SK-N-SH treated with all-trans-retinoic acid at 6 μM for 48 hours (cell line): ENCODE data around the gene APOH.

Experiments used
- ATAC-seq: fragments of 200-7000 bp; cut with Tn5 transposase; 3 replicates; pipeline ENCODE4 v1.9.1; 2020; ENCODE audit warnings: mild to moderate bottlenecking, moderate library complexity
- ARNTL ChIP-seq: fragments of 450-650 bp; formaldehyde crosslinking; IDR thresholded peaks from 2 replicates; pipeline ENCODE4 v1.5.0; 2020; ENCODE audit warnings: low read depth, mild to moderate bottlenecking, moderate library complexity, borderline replicate concordance
- BACH2 ChIP-seq: fragments of 250-450 bp; sonication (Bioruptor Pico); IDR thresholded peaks from 2 replicates; pipeline ENCODE4 v1.9.0; 2021; ENCODE audit warnings: mild to moderate bottlenecking, borderline replicate concordance
- CREB5 ChIP-seq: fragments of 250-450 bp; sonication (Bioruptor Pico); IDR thresholded peaks from 2 replicates; pipeline ENCODE4 v1.5.1; 2020; ENCODE audit warnings: low read depth, mild to moderate bottlenecking, moderate library complexity
- CSDC2 ChIP-seq: fragments of 250-450 bp; sonication (Bioruptor Pico); IDR thresholded peaks from 2 replicates; pipeline ENCODE4 v1.5.0; 2020; ENCODE audit warnings: mild to moderate bottlenecking, moderate library complexity
- CSRNP3 ChIP-seq: fragments of 250-450 bp; sonication (Bioruptor Pico); IDR thresholded peaks from 2 replicates; pipeline ENCODE4 v1.5.1; 2021; ENCODE audit warnings: mild to moderate bottlenecking, moderate library complexity
- ISL1 ChIP-seq: fragments of 250-450 bp; sonication (Bioruptor Pico); IDR thresholded peaks from 2 replicates; pipeline ENCODE4 v2.1.2; 2022; ENCODE audit warnings: mild to moderate bottlenecking, moderate library complexity
- OSR1 ChIP-seq: fragments of 250-450 bp; sonication (Bioruptor Pico); IDR thresholded peaks from 2 replicates; pipeline ENCODE4 v1.8.0; 2022; ENCODE audit warnings: moderate library complexity, mild to moderate bottlenecking, inconsistent platforms
- PATZ1 ChIP-seq: fragments of 250-450 bp; sonication (Bioruptor Pico); IDR thresholded peaks from 2 replicates; pipeline ENCODE4 v1.8.0; 2020; ENCODE audit warnings: mild to moderate bottlenecking, moderate library complexity, borderline replicate concordance
- POU6F1 ChIP-seq: fragments of 250-450 bp; sonication (Bioruptor Pico); IDR thresholded peaks from 2 replicates; pipeline ENCODE4 v1.8.0; 2021; ENCODE audit warnings: low read depth, mild to moderate bottlenecking, moderate library complexity, borderline replicate concordance
- PPARA ChIP-seq: fragments of 250-450 bp; sonication (Bioruptor Pico); IDR thresholded peaks from 2 replicates; pipeline ENCODE4 v1.5.0; 2020; ENCODE audit warnings: mild to moderate bottlenecking, borderline replicate concordance
- RARB ChIP-seq: fragments of 250-450 bp; sonication (Bioruptor Pico); IDR thresholded peaks from 2 replicates; pipeline ENCODE4 v1.8.0; 2021; ENCODE audit warnings: mild to moderate bottlenecking, moderate library complexity
- SNAI2 ChIP-seq: fragments of 250-450 bp; sonication (Bioruptor Pico); IDR thresholded peaks from 2 replicates; pipeline ENCODE4 v1.5.0; 2020; ENCODE audit warnings: mild to moderate bottlenecking, moderate library complexity
- TOX ChIP-seq: fragments of 250-450 bp; sonication (Bioruptor Pico); IDR thresholded peaks from 2 replicates; pipeline ENCODE4 v1.8.0; 2021; ENCODE audit warnings: mild to moderate bottlenecking, moderate library complexity, borderline replicate concordance
- TSHZ2 ChIP-seq: fragments of 250-450 bp; sonication (Bioruptor Pico); IDR thresholded peaks from 2 replicates; pipeline ENCODE4 v1.5.0; 2020; ENCODE audit warnings: mild to moderate bottlenecking, moderate library complexity
- ZC3H10 ChIP-seq: fragments of 250-450 bp; sonication (Bioruptor Pico); IDR thresholded peaks from 2 replicates; pipeline ENCODE4 v1.5.1; 2021; ENCODE audit warnings: mild to moderate bottlenecking, moderate library complexity
- ZFP3 ChIP-seq: fragments of 250-450 bp; sonication (Bioruptor Pico); IDR thresholded peaks from 2 replicates; pipeline ENCODE4 v1.5.0; 2020; ENCODE audit warnings: mild to moderate bottlenecking, moderate library complexity
- ZFP30 ChIP-seq: fragments of 450-650 bp; formaldehyde crosslinking; IDR thresholded peaks from 2 replicates; pipeline ENCODE4 v1.5.0; 2022; ENCODE audit warnings: mild to moderate bottlenecking, moderate library complexity
- ZNF565 ChIP-seq: fragments of 450-650 bp; formaldehyde crosslinking; conservative IDR thresholded peaks from 2 replicates; pipeline ENCODE4 v1.5.0; 2020; ENCODE audit warnings: low read depth, mild to moderate bottlenecking, moderate library complexity
- ZNF8 ChIP-seq: fragments of 450-650 bp; formaldehyde crosslinking; IDR thresholded peaks from 2 replicates; pipeline ENCODE4 v1.5.0; 2020; ENCODE audit warnings: mild to moderate bottlenecking, moderate library complexity

APOH gene

GRCh38 chr17:66234611-66235010 is 5.4 kb upstream of the APOH start (continued):
- TF ChIP-seq ZNF8 (CRISPR knock-in tag) (no peak), ZC3H10 (CRISPR knock-in tag) (no peak), CSDC2 (CRISPR knock-in tag) (no peak), OSR1 (CRISPR knock-in tag) (no peak)
- TF ChIP-seq, all 23 proteins: peak for 0

- ATAC-seq = no peak
- TF ChIP-seq POU6F1 (no peak), ISL1 (CRISPR knock-in tag) (0 out of 2 replicates have a peak, but pooled peaks have one; percentile 33), TOX (CRISPR knock-in tag) (no peak)
Observed at GRCh38 chr17:66233023-66233753, 4.0 kb upstream of the APOH start.

GRCh38 chr17:66230922-66231591 is 1.8 kb upstream of the APOH start:
- no peak for ATAC-seq
- TF ChIP-seq CREB5 (CRISPR knock-in tag) = no peak
- no peak for TF ChIP-seq ZNF565
- no peak for TF ChIP-seq RARB
- TF ChIP-seq ZFP30 (CRISPR knock-in tag) = no peak
- TF ChIP-seq CSRNP3 (CRISPR knock-in tag) = no peak
- no peak for TF ChIP-seq POU6F1
- no peak for TF ChIP-seq SNAI2 (CRISPR knock-in tag)
- no peak for TF ChIP-seq ZNF8 (CRISPR knock-in tag)
- TF ChIP-seq TSHZ2 (CRISPR knock-in tag) = no peak
- no peak for TF ChIP-seq ZFP3

- ATAC-seq = no peak
- TF ChIP-seq BACH2 = no peak
- no peak for TF ChIP-seq TSHZ2 (CRISPR knock-in tag)
- TF ChIP-seq PATZ1 (CRISPR knock-in tag) = no peak
- TF ChIP-seq ARNTL (CRISPR knock-in tag) = no peak
- no peak for TF ChIP-seq RARB
- no peak for TF ChIP-seq PPARA (CRISPR knock-in tag)
Observed at GRCh38 chr17:66229783-66230538, 746 bp upstream of the APOH start.
